NB4 (cell line): Measurements from ENCODE around the gene USP3.
A peak's percentile ranks its signal among the peaks of the same experiment; 100 is the strongest.

Experiments
- DNase-seq: peaks from one replicate; pipeline ENCODE4 v3.0.0; 2010; ENCODE audit warnings: low read depth
- H3K4me3 ChIP-seq: one replicate; pipeline ENCODE4 v1.5.1; 2011; ENCODE audit warnings: mild to moderate bottlenecking, low read depth, low read length, moderate library complexity
- MAX ChIP-seq: IDR thresholded peaks from 2 replicates; pipeline ENCODE4 v1.6.1; 2011; ENCODE audit warnings: low read depth, low read length
- MYC ChIP-seq: IDR thresholded peaks from 2 replicates; pipeline ENCODE4 v1.6.1; 2011; ENCODE audit warnings: low read depth, low read length
- POLR2A ChIP-seq: IDR thresholded peaks from 2 replicates; pipeline ENCODE4 v1.6.1; 2011; ENCODE audit warnings: mild to moderate bottlenecking; ENCODE audit not compliant: insufficient read length; ENCODE audit errors: extremely low read depth
- TF ChIP-seq, protein P1 (sequence below): IDR thresholded peaks from one replicate; pipeline ENCODE4 v1.5.1; 2012; ENCODE audit warnings: low read depth, low read length

The USP3 gene

GRCh38 chr15:63502843-63503738, 1.3 kb upstream of the USP3 start:
- TF ChIP-seq, protein P1, sequence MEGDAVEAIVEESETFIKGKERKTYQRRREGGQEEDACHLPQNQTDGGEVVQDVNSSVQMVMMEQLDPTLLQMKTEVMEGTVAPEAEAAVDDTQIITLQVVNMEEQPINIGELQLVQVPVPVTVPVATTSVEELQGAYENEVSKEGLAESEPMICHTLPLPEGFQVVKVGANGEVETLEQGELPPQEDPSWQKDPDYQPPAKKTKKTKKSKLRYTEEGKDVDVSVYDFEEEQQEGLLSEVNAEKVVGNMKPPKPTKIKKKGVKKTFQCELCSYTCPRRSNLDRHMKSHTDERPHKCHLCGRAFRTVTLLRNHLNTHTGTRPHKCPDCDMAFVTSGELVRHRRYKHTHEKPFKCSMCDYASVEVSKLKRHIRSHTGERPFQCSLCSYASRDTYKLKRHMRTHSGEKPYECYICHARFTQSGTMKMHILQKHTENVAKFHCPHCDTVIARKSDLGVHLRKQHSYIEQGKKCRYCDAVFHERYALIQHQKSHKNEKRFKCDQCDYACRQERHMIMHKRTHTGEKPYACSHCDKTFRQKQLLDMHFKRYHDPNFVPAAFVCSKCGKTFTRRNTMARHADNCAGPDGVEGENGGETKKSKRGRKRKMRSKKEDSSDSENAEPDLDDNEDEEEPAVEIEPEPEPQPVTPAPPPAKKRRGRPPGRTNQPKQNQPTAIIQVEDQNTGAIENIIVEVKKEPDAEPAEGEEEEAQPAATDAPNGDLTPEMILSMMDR = no peak
- TF ChIP-seq MYC (peak; percentile 91), MAX (peak; percentile 76), POLR2A (peak; percentile 58)
- DNase-seq = peak; percentile 99

DNA sequence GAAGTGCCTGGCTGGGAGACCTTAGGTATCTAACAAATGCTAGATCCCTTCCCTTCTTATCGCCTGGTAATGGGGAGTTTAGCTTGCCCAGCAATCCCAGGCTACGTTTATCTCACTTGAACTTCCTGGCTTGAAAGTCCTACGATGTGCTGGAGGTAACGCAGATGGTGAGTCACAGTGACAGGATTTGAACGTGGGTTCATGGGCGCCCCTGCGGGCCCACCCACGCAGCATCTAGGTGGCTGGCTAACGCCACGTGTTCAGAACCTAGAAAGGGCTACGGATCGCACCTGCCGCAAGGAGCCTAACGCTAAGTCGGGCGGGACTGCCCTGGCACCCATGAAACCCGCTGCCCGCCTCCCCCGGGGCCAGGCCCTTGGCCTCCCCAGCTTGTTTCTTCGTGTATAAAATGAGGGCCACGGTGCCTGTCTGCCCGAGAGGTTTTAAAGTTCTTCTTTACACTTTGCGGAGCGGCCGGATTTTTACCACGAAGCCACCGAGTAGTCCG, 600 bp upstream of the USP3 start:
- DNase-seq = peak; percentile 79
- peak overlapping the region; percentile 67 for H3K4me3 ChIP-seq
- peak; percentile 94 for TF ChIP-seq MAX
- TF ChIP-seq MYC = peak; percentile 69
- TF ChIP-seq, protein P1 = no peak
- TF ChIP-seq POLR2A = no peak

More at GRCh38 chr15:63502843-63503738, 1.3 kb upstream of the USP3 start:
- peak overlapping the region; percentile 67 for H3K4me3 ChIP-seq

- TF ChIP-seq MYC (peak; percentile 18; the same call in 1 of the 2 replicates), MAX (peak; percentile 58; the same call in 1 of the 2 replicates), POLR2A (peak; percentile 31)
- TF ChIP-seq, protein P1 = no peak
- H3K4me3 ChIP-seq = peak overlapping the region; percentile 77
- DNase-seq = peak; percentile 82
These were observed 817 bp downstream of the USP3 start for GRCh38 chr15:63504979-63505841.

GRCh38 chr15:63505842-63506222, 1.4 kb downstream of the USP3 start:
- TF ChIP-seq POLR2A (no peak), MAX (no peak), MYC (no peak)
- TF ChIP-seq, protein P1 = no peak
- no peak for DNase-seq
- peak overlapping the region; percentile 77 for H3K4me3 ChIP-seq

- peak overlapping the region; percentile 77 for H3K4me3 ChIP-seq
- no peak for TF ChIP-seq MYC
- no peak for TF ChIP-seq MAX
- TF ChIP-seq POLR2A = no peak
- TF ChIP-seq, protein P1 = no peak
- peak; percentile 57 for DNase-seq
These were observed 2.2 kb downstream of the USP3 start for GRCh38 chr15:63506537-63507035.
